ENCODE data around the gene SCD5.

DNA sequence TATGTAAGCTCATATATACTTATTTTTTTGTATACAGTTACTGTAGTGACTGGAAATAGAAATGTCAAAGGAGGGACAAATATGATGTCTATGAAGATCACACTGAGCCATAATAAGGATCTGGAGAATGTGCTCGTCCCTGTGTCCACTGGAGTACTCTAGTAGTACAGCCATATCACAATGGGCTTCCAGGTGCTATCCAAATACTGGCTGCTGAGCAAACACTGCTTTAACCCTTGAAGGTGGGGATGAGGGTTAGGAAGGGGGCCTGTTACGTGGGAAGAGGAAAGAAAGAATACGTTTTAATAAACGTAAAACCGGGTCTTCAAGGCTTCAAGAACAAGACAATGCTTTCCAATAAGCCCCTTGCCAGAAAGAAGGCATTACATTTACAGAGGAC lies 207.0 kb downstream of the SCD5 start:
- no peak for TF ChIP-seq CTCF (IDR thresholded peaks at IDR 0.05; ENCODE audit: insufficient read depth, low read depth, low read length)
- no peak for TF ChIP-seq EZH2 (IDR thresholded peaks at IDR 0.05; ENCODE audit: insufficient read depth, low read length)

Measured in astrocyte (in vitro differentiated cells and primary cell).